Measurements from ENCODE around the gene ARHGEF26.

Gene ARHGEF26

DNA sequence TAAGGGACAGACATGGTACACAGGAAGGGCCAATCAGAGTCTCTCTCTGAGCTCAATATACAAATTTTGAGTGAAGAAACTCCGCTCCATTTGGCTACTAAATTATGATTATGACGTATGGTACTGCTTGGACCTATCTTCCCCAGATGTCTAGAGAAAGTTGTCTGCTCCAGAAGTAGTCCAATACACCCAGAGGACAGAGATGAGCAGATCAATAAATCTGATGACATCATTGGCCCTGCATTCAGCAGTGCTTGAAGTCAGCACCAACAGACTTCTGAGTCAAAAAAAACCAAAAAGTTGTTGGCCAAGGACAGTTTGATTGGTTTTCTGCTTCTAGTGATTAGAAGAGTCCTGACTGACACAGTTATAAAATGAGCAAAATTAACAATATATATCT is 19.9 kb upstream of the ARHGEF26 start:
- TF ChIP-seq, protein P1, sequence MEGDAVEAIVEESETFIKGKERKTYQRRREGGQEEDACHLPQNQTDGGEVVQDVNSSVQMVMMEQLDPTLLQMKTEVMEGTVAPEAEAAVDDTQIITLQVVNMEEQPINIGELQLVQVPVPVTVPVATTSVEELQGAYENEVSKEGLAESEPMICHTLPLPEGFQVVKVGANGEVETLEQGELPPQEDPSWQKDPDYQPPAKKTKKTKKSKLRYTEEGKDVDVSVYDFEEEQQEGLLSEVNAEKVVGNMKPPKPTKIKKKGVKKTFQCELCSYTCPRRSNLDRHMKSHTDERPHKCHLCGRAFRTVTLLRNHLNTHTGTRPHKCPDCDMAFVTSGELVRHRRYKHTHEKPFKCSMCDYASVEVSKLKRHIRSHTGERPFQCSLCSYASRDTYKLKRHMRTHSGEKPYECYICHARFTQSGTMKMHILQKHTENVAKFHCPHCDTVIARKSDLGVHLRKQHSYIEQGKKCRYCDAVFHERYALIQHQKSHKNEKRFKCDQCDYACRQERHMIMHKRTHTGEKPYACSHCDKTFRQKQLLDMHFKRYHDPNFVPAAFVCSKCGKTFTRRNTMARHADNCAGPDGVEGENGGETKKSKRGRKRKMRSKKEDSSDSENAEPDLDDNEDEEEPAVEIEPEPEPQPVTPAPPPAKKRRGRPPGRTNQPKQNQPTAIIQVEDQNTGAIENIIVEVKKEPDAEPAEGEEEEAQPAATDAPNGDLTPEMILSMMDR (conservative IDR thresholded peaks at IDR 0.05) = no peak
- no peak overlapping the region for H3K27ac ChIP-seq

- TF ChIP-seq, protein P1 (conservative IDR thresholded peaks at IDR 0.05) = no peak
- H3K27ac ChIP-seq = no peak overlapping the region
Measured at GRCh38 chr3:154102225-154102624, 19.0 kb upstream of the ARHGEF26 start.

DNA sequence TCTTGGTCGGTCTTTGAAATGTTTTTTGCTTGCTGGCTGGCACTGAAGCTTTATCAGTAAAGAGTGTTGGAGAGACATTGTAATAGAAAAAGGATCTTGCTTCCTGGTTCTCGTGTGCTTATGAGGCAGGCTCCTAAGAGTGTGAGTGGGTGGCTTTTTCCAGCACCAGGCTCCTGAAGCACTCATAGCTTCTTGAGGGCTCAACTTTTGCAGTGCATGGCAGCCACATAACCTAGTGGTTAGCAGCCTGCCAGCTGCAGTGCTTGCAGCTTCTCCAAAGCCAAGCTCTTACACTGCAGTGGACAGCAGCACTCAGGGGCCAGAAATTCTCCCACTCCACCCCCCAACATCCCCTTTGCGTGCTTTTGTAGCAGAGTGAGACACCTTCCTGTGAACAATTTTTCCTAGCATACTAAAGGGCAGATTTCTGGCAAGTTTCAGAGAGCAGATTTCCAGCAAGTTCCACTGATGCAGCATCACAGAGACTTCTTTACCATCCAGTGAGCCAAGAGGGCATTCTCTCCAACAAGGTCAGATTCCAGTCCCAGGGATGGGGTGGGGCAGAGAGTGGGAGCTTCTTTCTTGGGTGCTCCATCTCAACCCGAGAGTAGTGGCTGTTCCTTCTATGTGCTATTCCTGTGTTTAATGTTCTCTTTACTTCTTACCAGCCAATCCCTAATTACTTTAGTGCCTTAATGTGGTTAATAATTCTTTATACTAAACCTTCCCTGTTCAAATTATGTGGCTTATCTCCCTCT is 15.8 kb upstream of the ARHGEF26 start:
- TF ChIP-seq, protein P1 (conservative IDR thresholded peaks at IDR 0.05) = no peak
- H3K27ac ChIP-seq = no peak overlapping the region; the same call in 1 of the 2 replicates

DNA sequence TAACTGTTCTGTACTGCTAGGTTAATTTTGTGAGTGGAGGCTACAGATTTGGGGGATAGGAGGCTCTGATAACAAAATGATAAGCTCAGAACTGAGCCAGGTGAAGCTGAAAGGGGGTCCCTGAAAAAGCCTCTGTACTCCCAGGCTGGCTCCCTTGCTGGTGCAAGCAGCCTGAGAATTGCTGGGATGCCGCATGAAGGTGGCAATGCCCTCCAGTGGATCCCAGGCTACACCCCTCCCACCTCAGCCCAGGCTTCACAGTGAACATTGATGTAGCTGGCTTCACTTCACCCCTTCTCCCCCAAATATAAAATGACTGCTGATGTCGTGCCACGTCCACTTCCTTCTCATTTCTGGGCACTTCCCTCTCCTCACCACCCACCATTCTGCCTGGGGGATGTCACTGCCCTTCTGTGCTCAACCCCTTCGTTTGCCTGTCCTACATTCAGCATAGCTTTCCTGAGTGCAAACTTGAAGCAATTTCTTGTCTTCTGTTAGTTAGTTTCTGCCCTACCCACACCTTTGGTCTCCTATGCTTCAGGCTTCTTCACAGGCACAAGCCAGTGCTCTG is 9.7 kb upstream of the ARHGEF26 start:
- TF ChIP-seq, protein P1 (conservative IDR thresholded peaks at IDR 0.05) = no peak

DNA sequence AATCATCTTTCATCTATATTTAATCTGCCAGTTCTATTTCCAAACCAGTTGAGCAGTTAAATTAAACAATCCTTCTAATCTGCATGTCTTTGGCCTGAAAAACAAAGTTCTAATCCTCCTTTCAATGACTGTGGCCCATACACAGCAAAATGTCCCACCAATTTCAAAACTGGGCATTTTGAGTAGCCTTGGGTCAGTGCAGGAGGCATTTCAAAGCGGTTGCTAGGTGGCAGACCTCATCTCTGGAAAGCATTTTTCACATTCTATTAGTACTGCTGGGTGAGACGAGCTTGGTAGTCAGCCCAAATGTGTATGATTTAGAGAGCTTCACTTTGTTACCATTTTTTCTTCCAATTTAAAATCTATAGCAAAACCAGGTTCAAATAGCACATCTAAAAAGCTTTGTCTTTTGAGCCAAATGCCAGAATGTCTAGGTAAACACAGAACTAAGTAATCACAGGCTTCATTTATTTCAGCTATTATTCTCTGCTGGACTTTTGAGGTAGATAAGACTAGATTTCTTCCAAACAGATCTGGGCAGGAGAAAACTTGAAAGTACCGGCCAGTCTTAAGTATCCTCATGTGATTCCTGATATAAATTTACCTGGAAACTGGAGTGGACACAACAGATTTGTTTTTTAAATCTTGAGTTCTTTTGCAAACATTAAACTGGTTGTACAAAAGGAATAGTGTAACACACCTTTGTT is 8.9 kb upstream of the ARHGEF26 start:
- no peak overlapping the region for H3K27ac ChIP-seq
- TF ChIP-seq, protein P1 (conservative IDR thresholded peaks at IDR 0.05) = no peak

More for the DNA sequence above, 9.7 kb upstream of the ARHGEF26 start:
- H3K27ac ChIP-seq = no peak overlapping the region

DNA sequence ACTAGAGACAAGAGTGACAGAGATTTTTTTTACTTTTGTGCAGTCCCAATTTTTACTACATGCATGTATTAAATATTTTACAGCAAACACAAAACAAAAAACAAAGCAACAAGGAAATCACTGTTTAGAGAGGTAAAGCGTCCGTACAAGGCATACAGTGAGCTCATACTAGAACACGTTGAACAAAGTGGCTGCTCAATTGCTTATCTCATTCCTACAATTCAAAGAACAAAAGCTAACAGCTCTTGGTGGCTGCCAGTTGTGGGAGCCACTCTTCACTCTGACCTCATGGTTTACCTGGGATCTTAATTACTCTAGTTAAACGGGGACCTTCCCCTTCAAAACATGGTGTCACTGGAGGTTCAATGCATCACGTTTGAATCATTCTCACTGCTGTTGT is 7.6 kb upstream of the ARHGEF26 start:
- H3K27ac ChIP-seq = no peak overlapping the region
- TF ChIP-seq, protein P1 (conservative IDR thresholded peaks at IDR 0.05) = no peak

DNA sequence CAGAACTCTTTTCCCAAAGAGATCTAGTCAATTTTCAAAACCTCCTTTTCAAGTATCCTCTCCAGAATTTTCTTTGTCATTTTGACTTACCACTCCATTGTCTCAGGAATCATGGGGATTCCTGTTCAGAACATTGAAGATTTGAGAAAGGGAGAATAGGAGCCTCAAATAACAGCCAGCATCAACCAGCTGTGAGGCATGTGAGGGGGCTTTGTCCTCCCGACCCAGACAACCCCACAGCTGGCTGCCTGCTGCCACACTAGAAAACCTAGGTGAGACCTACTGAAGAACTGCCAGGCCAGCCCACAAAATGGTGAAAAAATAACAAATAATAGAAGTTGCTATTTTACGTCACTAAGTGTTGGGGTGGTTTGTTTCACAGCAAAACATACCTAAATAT is 5.9 kb upstream of the ARHGEF26 start:
- TF ChIP-seq, protein P1 (conservative IDR thresholded peaks at IDR 0.05) = no peak
- H3K27ac ChIP-seq = no peak overlapping the region

All from VCaP (cell line).